Measurements from ENCODE around the gene SRGAP2C.
"Not testable (repeated sequence)": the region's sequence is repeated elsewhere in the genome, so short reads cannot be mapped to it uniquely, and the experiment has no call there.

Gene SRGAP2C

GRCh38 chr1:121361451-121362233 is 176.9 kb downstream of the SRGAP2C start:
- DNase-seq (ENCODE audit: low read depth); H3K4me3 ChIP-seq (ENCODE audit: low read length): not testable (repeated sequence)

GRCh38 chr1:121362234-121362883 is 177.6 kb downstream of the SRGAP2C start:
- DNase-seq (ENCODE audit: low read depth); H3K4me3 ChIP-seq (ENCODE audit: low read length): not testable (repeated sequence)

GRCh38 chr1:121365316-121365715 is 180.5 kb downstream of the SRGAP2C start:
- not testable (repeated sequence) for DNase-seq (ENCODE audit: low read depth); H3K4me3 ChIP-seq (ENCODE audit: low read length)

- H3K4me3 ChIP-seq (ENCODE audit: low read length): not testable (repeated sequence)
- DNase-seq (ENCODE audit: low read depth): peak; percentile 35
These were observed 180.9 kb downstream of the SRGAP2C start for GRCh38 chr1:121365723-121366122.

- not testable (repeated sequence) for H3K4me3 ChIP-seq (ENCODE audit: low read length); DNase-seq (ENCODE audit: low read depth)
These were observed 181.4 kb downstream of the SRGAP2C start for GRCh38 chr1:121366171-121366570.

GRCh38 chr1:121368910-121369309 is 184.1 kb downstream of the SRGAP2C start:
- DNase-seq (ENCODE audit: low read depth); H3K4me3 ChIP-seq (ENCODE audit: low read length): not testable (repeated sequence)

GRCh38 chr1:121369959-121370358 is 185.2 kb downstream of the SRGAP2C start:
- DNase-seq (ENCODE audit: low read depth); H3K4me3 ChIP-seq (ENCODE audit: low read length): not testable (repeated sequence)

- peak; percentile 20 for DNase-seq (ENCODE audit: low read depth)
- H3K4me3 ChIP-seq (ENCODE audit: low read length): not testable (repeated sequence)
These were observed 190.1 kb downstream of the SRGAP2C start for GRCh38 chr1:121374851-121375367.

- not testable (repeated sequence) for H3K4me3 ChIP-seq (ENCODE audit: low read length); DNase-seq (ENCODE audit: low read depth)
These were observed 192.2 kb downstream of the SRGAP2C start for GRCh38 chr1:121376986-121377385.

- peak; percentile 12 for DNase-seq (ENCODE audit: low read depth)
These were observed 194.0 kb downstream of the SRGAP2C start for GRCh38 chr1:121378757-121379156.

GRCh38 chr1:121384754-121385153 is 200.0 kb downstream of the SRGAP2C start:
- not testable (repeated sequence) for H3K4me3 ChIP-seq (ENCODE audit: low read length)
- DNase-seq (ENCODE audit: low read depth): peak; percentile 12

More at GRCh38 chr1:121378757-121379156, 194.0 kb downstream of the SRGAP2C start:
- not testable (repeated sequence) for H3K4me3 ChIP-seq (ENCODE audit: low read length)

GRCh38 chr1:121385162-121385561 is 200.4 kb downstream of the SRGAP2C start:
- not testable (repeated sequence) for DNase-seq (ENCODE audit: low read depth)

GRCh38 chr1:121385563-121386288 is 201.0 kb downstream of the SRGAP2C start:
- not testable (repeated sequence) for DNase-seq (ENCODE audit: low read depth); H3K4me3 ChIP-seq (ENCODE audit: low read length)

More at GRCh38 chr1:121385162-121385561, 200.4 kb downstream of the SRGAP2C start:
- H3K4me3 ChIP-seq (ENCODE audit: low read length): not testable (repeated sequence)

GRCh38 chr1:121386319-121386948 is 201.7 kb downstream of the SRGAP2C start:
- DNase-seq (ENCODE audit: low read depth); H3K4me3 ChIP-seq (ENCODE audit: low read length): not testable (repeated sequence)

- DNase-seq (ENCODE audit: low read depth); H3K4me3 ChIP-seq (ENCODE audit: low read length): not testable (repeated sequence)
These were observed 205.3 kb downstream of the SRGAP2C start for GRCh38 chr1:121389895-121390560.

GRCh38 chr1:121392130-121392529 is 207.4 kb downstream of the SRGAP2C start:
- not testable (repeated sequence) for H3K4me3 ChIP-seq (ENCODE audit: low read length); DNase-seq (ENCODE audit: low read depth)

GRCh38 chr1:121395718-121396201 is 211.0 kb downstream of the SRGAP2C start:
- not testable (repeated sequence) for DNase-seq (ENCODE audit: low read depth)
- H3K4me3 ChIP-seq (ENCODE audit: low read length): peak overlapping the region; percentile 44

GRCh38 chr1:121396335-121397081 is 211.7 kb downstream of the SRGAP2C start:
- not testable (repeated sequence) for DNase-seq (ENCODE audit: low read depth)
- peak overlapping the region; percentile 62 for H3K4me3 ChIP-seq (ENCODE audit: low read length)

All from AG10803 (cell line).